Measurements from ENCODE around the gene ASS1.

GRCh38 chr9:130433168-130433946, 11.4 kb upstream of the ASS1 start:
- TF ChIP-seq CTCF (IDR thresholded peaks at IDR 0.05) = peak; percentile 33 to 80 (median 68)
- no peak for TF ChIP-seq POLR2A (IDR thresholded peaks at IDR 0.05)

Data from thyroid gland (tissue), 4 donors.